Measurements from ENCODE around the gene MYRIP.
A peak's percentile ranks its signal among the peaks of the same experiment; 100 is the strongest.

The MYRIP gene

DNA sequence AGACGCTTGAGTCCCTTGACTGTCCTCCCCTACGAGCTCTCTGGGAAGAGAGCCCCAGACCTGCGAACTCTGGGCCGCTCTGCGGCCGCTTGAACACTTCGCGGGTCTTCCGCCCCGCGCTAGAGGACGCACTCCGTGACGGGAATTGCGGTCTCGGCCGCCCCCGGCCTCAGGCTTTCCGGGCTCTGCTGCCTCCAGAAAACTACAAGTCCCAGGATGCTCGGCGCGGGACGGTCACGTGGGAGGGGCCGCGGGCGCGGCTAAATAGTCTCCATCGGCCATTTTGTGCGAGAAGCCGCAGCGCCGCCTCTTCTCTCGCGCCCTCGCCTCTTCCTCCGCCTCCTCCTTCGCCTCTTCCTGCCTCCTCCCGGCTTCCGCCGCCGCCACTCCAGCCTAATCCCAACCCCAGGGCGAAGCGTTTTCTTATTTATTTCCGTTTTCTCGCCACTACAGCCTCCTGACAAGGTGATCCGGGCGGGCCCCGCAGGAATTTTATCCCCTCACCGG lies 500.1 kb downstream of the MYRIP start, which contains the start of gene EIF1B:
Gene EIF1B, plus strand, starts transcription at position 290 of the 507 bp plus-strand sequence. CDS start 235 bp downstream, outside the sequence.
- TF ChIP-seq, protein P1, sequence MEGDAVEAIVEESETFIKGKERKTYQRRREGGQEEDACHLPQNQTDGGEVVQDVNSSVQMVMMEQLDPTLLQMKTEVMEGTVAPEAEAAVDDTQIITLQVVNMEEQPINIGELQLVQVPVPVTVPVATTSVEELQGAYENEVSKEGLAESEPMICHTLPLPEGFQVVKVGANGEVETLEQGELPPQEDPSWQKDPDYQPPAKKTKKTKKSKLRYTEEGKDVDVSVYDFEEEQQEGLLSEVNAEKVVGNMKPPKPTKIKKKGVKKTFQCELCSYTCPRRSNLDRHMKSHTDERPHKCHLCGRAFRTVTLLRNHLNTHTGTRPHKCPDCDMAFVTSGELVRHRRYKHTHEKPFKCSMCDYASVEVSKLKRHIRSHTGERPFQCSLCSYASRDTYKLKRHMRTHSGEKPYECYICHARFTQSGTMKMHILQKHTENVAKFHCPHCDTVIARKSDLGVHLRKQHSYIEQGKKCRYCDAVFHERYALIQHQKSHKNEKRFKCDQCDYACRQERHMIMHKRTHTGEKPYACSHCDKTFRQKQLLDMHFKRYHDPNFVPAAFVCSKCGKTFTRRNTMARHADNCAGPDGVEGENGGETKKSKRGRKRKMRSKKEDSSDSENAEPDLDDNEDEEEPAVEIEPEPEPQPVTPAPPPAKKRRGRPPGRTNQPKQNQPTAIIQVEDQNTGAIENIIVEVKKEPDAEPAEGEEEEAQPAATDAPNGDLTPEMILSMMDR (IDR thresholded peaks at IDR 0.05; ENCODE audit: control insufficient read depth, insufficient read depth, low read depth, low read length, missing control alignments): peak; percentile 88
- DNase-seq (ENCODE audit: low read depth): peak; percentile 88
- peak within 1 kb of the TSS; percentile 94 for H3K4me3 ChIP-seq (ENCODE audit: control insufficient read depth, low read depth, low read length)

Measured in AG09309 (cell line).